GM21390 (cell line): ENCODE measurements around the gene LPCAT2.

Source experiments
- ATAC-seq: cut with Tn5 transposase; IDR thresholded peaks from one replicate; pipeline ENCODE4 v1.9.1; 2021; ENCODE audit not compliant: unreplicated experiment

The LPCAT2 gene

DNA sequence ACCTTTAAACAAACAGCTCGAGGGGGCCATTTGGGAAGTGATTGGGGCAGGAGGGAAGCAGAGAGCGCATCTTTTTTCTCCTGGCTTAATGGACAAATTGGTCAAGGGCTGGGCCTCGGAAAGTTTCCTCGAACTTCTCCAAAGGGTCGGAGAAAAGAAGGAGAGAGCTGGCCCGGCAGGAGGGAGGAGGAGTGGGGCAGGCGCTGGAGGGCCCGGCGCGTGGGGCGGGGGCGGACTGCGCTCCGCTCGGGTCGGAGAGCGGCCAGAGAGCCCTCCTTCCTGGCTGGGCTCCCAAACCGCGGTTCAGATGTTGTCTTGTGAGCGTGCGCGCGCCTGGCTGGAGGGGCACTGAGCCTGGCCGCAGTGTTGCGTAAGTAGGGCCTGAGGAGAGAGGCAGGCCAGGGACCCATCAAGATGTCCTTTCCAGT lies 28.6 kb upstream of the LPCAT2 start:
- no peak for ATAC-seq

GRCh38 chr16:55481023-55481422 lies 27.8 kb upstream of the LPCAT2 start:
- no peak for ATAC-seq

- ATAC-seq: no peak
These were observed 26.8 kb upstream of the LPCAT2 start for GRCh38 chr16:55482056-55482455.

DNA sequence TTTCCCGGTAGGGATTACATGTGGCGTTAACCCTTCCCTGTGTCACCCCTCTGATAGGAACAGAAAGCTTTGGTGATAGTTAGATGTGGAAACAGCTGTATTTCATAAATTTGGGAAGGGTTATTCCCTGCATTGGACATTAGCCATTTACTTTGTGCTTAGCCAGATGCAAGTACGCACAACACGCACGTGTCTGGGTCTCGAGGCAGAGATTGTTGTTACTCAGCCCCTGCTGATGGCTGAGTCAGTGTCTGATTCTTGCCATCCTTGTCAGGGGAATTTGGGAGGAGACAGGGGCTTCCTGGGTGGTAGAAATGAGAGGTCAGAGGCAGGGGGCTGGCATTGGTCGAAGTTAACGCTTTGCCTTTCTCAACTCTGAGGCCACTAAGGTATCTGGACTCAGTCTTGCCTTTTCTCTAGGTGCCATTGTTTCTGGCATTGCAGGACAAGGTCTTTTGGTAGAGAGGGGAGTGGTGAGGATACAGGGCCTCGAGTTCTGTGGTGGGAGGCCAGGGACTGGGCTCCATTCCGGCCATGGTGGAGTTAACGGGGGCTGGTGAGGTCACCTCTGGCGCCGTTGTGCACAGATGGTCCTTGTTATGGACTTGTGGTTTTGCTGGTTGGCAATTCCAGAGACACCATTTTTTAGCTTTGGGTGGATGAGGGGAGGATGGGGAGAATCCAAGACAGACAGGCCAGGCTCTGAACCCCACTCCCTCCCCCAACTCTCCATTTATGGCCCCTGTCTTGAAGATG lies 21.6 kb upstream of the LPCAT2 start:
- no peak for ATAC-seq

- no peak for ATAC-seq
These were observed 20.6 kb upstream of the LPCAT2 start for GRCh38 chr16:55488306-55488705.

GRCh38 chr16:55489119-55489955 lies 19.5 kb upstream of the LPCAT2 start:
- ATAC-seq: no peak

DNA sequence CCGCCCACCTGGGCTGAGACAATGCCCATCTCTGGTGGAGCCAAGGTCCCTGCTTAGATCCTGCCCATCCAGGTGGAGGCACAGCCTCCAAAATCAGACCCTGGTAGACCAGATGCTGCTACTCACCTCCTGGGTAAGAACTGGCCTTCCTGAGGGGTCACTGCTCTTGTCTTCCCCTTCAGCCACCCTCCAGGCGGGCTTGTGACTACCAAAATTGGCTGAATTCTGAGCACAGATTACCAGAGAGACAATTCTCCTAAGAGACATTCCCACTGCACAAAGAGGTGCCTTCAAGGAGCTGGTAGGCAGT lies 19.0 kb upstream of the LPCAT2 start:
- no peak for ATAC-seq

DNA sequence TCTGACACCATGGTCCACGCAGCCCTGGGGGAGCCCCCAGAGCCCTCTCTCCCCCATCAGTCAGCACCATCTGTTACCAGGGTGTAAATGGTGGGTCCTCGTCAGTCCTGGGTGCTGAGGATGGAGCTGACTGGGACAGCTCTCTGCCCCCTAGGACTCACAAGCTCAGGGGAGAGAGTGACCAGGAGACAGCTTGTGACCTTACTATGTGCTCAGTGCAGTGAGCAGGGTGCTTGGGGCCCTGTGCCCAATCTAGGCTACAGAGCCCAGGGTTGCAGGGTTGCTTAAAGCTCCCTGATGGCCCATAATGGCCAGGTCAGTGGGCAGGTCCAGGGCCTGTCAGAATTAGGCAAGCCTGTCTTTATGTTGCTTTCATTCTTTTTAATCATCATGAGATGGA lies 18.6 kb upstream of the LPCAT2 start:
- no peak for ATAC-seq

GRCh38 chr16:55491691-55492090 lies 17.2 kb upstream of the LPCAT2 start:
- no peak for ATAC-seq

DNA sequence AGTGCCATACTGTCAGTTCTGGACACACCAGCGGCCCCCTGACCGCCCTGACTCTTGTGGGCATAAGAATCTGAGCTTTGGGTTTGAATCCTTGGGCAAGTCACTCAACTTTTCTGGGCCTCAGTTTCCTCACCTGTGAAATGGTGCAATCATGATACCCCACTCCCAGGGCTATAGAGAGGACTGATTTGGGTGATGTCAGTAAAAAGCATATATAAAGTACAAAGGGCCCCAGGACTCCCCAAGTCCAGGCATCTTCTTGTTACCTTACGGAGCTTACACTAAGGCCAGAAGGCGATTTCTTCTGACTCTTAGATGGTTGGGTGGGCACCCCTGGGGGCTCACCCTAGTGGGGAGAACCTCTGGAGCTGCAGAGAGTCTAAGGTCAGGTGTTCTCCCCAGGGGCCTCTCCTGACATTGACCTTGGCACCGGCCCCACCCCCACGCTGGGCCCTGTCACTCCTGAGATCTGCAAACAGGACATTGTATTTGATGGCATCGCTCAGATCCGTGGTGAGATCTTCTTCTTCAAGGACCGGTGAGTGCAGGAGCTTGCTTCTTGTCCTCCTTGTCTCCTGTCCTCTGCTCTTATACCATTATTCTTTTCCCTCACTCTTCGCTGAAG lies 16.0 kb upstream of the LPCAT2 start:
- ATAC-seq: no peak

GRCh38 chr16:55494994-55495421 lies 13.9 kb upstream of the LPCAT2 start:
- no peak for ATAC-seq

GRCh38 chr16:55495616-55496289 lies 13.1 kb upstream of the LPCAT2 start:
- no peak for ATAC-seq

DNA sequence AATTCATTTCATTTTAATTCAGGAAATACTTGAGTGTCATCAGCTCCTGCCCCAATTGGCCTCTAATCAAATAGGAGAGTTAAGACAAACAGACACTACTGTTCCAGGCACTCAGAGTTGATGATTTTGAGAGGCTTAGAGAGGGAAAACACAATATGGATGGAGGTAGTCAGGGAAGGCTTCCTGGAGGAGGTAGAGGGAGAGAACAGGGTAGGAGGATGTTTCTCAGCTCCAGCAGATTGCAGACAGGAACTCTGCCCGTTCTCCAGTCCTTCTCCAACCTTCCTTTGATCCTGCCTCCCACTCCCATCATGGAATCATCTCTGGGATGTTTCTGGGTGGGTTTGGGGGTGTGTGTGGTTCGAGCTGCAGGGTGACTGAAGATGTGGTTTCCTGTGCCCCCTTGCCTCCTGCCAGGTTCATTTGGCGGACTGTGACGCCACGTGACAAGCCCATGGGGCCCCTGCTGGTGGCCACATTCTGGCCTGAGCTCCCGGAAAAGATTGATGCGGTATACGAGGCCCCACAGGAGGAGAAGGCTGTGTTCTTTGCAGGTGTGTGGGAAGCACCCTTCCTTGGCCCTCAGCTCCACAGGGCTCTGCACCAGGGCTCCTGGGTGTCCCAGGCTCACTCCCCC lies 12.2 kb upstream of the LPCAT2 start:
- no peak for ATAC-seq

DNA sequence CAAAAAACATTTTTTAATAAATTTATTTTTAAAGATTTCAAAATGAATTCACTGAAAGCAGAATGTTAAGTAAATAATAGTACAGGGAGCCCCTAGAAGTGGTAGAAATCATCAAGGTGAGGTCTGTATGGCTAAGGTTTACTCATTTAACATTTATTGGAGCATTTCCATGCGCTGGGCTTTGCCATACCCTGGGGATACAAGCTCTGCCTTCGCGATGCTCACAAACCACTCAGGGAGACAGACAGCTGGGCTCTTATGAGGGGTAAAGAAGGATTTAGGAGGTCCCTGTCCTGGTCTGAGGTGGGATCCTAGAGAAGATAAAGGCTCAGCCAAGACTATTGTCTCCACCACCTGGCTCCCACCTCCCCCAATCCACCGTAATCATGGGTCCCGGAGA lies 11.3 kb upstream of the LPCAT2 start:
- ATAC-seq: no peak

- ATAC-seq: no peak
These were observed 10.8 kb upstream of the LPCAT2 start for GRCh38 chr16:55498101-55498500.

DNA sequence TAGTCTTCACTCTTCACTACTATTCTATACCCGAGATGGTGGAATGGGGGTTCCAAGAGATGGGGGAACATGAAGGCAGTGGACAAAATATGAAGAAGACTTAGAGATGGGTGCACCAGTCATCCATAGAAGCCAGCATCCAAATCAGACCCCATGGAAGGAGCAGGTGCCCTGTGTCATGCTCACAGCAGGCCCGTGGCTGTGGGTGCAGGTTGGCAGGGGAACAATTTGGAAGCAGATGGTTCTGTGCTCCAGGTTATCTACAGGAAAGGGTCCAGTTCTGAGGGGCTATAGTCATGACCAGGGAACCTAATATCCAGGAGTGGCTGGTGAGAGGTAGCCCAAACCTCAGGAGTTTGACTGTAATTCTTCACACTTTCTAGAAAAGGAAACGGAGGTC lies 9.6 kb upstream of the LPCAT2 start:
- ATAC-seq: no peak

GRCh38 chr16:55499951-55500529 lies 8.8 kb upstream of the LPCAT2 start:
- ATAC-seq: no peak

DNA sequence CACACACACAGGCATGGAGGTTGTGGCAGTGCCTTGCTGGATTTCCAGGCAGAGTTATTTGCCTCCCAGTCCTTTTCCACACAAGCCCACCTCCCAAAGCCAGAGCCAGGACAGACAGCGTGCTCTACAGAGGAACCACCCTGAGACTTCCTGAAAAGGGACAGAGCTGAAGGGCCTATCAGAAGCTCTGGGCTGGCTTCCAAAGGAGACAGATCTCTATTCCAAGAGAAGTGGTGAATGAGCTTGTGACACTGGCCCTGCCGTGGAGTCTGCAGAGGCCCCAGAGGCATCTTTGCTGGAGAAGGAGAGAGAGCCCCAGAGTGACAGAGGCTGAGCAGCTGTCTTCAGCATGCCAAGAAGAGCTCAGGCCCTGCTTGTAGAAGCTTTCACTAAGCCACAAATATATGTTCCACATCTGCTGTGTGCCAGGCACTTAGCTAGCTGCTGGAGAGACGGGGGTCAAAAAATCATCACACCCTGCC lies 8.3 kb upstream of the LPCAT2 start:
- ATAC-seq: no peak

DNA sequence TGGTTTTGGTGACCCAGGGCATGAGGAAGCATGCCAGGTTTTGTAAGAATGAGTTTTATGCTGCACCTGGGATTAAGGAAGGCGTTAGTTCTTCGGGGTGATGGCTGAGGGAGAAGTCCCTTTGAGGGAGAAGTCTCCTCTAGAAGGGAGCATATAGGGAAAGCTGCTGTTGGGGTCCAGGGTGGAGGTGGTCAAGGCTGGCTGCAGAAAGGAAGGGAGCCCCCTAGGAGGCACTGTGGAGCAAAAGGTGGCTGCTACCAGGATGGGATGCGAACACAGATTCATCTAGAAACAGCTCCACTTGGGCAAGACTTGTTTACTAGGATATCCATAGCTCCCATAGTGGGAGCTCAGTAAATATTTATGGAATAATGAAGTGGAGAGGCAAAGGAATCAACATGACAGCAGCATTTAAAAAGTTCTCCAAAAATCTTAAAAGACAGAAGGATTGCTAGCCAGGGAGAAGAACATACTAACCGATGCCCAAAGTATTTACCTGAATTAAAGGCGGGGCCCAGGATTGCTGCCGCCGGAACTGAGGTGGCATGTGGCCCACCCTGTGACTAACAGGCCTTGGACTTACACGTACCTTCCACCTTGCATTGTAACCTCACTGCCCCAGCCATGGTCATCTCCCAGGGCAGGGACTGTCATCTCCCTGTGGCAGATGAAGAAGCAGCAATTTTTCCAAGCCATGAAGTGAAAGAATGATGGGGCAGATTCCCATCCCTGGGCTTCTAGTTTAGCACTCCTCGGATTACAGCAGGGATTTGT lies 7.1 kb upstream of the LPCAT2 start:
- no peak for ATAC-seq
